ENCODE results near the gene THSD4. TPM values are rescaled to one million over a fixed set of nuclear protein-coding genes. Genes with fewer than 3 reads are reported as not detected.

Gene THSD4
- total RNA-seq, 2 experiments from 2014 or later = not detected

DNA sequence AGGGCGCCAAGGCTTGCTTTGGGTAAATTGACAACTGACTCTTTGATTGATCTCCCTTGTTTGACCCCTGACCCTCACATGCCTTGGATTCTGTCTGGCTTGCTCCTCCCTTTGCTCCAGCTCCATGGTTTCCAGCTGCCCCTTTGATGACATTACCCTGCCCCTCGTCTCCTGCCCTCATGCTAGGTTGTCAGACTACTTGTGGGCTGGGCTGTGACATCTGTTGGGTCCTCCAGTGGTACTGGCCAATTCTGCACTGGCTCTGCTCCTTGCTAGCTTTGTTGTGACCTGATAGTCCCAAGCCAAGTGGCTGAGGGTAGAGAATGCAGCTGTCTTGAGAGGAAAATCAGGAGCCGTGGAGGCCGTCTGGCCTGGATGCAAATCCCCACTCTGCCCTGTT, 6.2 kb downstream of the THSD4 start:
- Histone ChIP-seq H3K79me2 (ENCODE audit: insufficient read depth, low read depth, low read length) (no peaks in the 10 kb centered on the region), H3K9me2 (ENCODE audit: insufficient read depth, low read length) (no peaks in the 10 kb centered on the region), H4K20me1 (ENCODE audit: insufficient read depth, low read length) (no peaks in the 10 kb centered on the region), H3K27ac (ENCODE audit: low read depth, low read length, poor library complexity, severe bottlenecking) (no peak overlapping the region), H3K9me3 (ENCODE audit: low read length) (no peaks in the 10 kb centered on the region), H3K4me3 (ENCODE audit: low read depth, low read length, poor library complexity, severe bottlenecking) (no peak overlapping the region), H3K36me3 (ENCODE audit: insufficient read depth, low read length) (no peaks in the 10 kb centered on the region), H2AFZ (ENCODE audit: low read length) (no peak overlapping the region), H3K4me1 (ENCODE audit: insufficient read depth, low read length, poor library complexity, severe bottlenecking) (no peaks in the 10 kb centered on the region), H3K4me2 (ENCODE audit: low read length) (no peak overlapping the region)
- no TSS peak for BruUV-seq (replicated peaks)
- intact Hi-C loops (cut with micrococcal nuclease; ENCODE audit: unreplicated experiment) = no loop called here
- ChIA-PET CTCF (ENCODE audit: unreplicated experiment) (no interaction called here), POLR2A (no interaction called here)
- TF ChIP-seq, protein P1, sequence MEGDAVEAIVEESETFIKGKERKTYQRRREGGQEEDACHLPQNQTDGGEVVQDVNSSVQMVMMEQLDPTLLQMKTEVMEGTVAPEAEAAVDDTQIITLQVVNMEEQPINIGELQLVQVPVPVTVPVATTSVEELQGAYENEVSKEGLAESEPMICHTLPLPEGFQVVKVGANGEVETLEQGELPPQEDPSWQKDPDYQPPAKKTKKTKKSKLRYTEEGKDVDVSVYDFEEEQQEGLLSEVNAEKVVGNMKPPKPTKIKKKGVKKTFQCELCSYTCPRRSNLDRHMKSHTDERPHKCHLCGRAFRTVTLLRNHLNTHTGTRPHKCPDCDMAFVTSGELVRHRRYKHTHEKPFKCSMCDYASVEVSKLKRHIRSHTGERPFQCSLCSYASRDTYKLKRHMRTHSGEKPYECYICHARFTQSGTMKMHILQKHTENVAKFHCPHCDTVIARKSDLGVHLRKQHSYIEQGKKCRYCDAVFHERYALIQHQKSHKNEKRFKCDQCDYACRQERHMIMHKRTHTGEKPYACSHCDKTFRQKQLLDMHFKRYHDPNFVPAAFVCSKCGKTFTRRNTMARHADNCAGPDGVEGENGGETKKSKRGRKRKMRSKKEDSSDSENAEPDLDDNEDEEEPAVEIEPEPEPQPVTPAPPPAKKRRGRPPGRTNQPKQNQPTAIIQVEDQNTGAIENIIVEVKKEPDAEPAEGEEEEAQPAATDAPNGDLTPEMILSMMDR (conservative IDR thresholded peaks at IDR 0.05; ENCODE audit: low read length) = no peak
- TF ChIP-seq EZH2phosphoT487 (IDR thresholded peaks at IDR 0.05; ENCODE audit: borderline replicate concordance, low read depth, low read length) = no peak
- no peak for DNase-seq (ENCODE audit: low spot score)

DNA sequence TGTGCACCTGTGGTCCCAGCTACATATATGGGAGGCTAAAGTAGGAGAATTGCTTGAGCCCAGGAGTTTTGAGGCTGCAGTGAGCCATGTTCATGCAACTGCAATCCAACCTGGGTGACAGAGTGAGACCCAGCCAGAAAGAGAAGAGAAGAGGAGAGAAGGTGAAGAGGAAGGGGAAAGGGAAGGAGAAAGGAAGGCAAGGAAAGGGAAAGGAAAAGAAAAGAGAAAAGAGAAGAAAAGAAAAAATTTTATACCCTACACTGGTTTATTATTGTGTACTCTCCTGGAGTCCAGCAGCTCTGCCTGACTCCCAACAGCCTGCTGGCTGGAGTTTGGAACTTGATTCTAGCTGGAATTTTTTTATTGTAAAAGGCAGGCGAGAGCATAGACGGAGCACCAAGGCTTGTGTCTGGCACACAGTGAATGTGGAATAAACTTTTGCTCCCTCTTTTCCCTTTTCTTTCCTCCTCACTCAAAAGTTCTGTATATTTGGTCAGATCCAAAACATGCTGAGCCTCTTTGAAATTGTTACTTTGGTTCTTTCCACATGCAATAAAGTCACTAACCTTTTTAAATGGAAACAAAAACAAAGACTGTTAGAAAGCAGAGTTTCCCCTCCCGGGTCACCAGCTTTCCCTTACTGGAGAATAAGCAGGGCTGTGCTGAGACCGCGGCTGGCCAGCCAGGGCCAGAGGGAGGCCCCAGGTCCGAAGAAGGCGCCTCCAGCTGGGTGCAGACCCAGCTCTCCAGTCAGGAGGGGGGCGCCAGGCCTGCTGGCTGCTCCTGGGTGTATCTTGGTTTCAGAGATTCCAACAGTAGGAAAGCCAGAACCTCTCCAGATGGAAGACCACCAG, 9.9 kb downstream of the THSD4 start:
- Histone ChIP-seq H4K20me1 (ENCODE audit: insufficient read depth, low read length) (no peaks in the 10 kb centered on the region), H3K4me2 (ENCODE audit: low read length) (no peak overlapping the region), H3K9me3 (ENCODE audit: low read length) (no peaks in the 10 kb centered on the region), H3K27ac (ENCODE audit: low read depth, low read length, poor library complexity, severe bottlenecking) (no peak overlapping the region), H3K4me3 (ENCODE audit: low read depth, low read length, poor library complexity, severe bottlenecking) (no peak overlapping the region), H3K36me3 (ENCODE audit: insufficient read depth, low read length) (no peaks in the 10 kb centered on the region), H3K79me2 (ENCODE audit: insufficient read depth, low read depth, low read length) (no peaks in the 10 kb centered on the region), H3K4me1 (ENCODE audit: insufficient read depth, low read length, poor library complexity, severe bottlenecking) (no peaks in the 10 kb centered on the region), H2AFZ (ENCODE audit: low read length) (no peak overlapping the region), H3K9me2 (ENCODE audit: insufficient read depth, low read length) (no peaks in the 10 kb centered on the region)
- ChIA-PET CTCF (ENCODE audit: unreplicated experiment) (no interaction called here), POLR2A (no interaction called here)
- intact Hi-C loops (cut with micrococcal nuclease; ENCODE audit: unreplicated experiment) = no loop called here
- no TSS peak for BruUV-seq (replicated peaks)
- no peak for DNase-seq (ENCODE audit: low spot score)
- TF ChIP-seq EZH2phosphoT487 (IDR thresholded peaks at IDR 0.05; ENCODE audit: borderline replicate concordance, low read depth, low read length) = no peak
- TF ChIP-seq, protein P1 (conservative IDR thresholded peaks at IDR 0.05; ENCODE audit: low read length) = no peak

DNA sequence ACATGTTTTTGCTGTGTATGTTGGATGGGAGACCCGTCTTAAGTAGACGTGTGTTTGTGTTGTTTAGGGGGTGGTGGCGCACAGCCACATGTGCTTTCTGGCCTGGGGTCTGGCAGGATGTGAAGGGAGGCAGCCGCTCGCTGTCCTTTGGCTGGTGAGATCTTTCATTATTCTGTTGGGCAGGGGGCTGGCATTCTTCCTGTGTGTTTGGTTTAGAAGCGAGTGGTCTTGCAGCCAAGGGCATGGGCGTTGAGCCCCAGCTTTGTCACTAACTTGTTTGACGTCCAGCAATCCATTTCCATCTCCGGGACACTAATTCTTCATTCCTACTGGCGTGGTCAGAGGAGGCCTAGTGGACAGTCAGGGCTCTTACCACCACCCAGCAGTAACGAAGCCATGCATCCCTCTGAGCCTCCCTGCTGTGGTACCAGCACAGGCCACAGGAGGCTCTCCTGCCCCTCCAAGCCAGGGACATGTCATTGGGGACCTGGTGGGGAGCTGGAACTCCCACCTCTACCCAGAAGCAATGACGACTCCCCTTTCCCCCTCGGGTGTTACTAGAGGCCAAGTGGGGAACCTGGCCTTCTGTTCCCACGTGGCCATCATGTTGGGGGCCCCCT, 10.7 kb downstream of the THSD4 start:
- BruUV-seq (replicated peaks) = no TSS peak
- no peak for TF ChIP-seq EZH2phosphoT487 (IDR thresholded peaks at IDR 0.05; ENCODE audit: borderline replicate concordance, low read depth, low read length)
- TF ChIP-seq, protein P1 (conservative IDR thresholded peaks at IDR 0.05; ENCODE audit: low read length) = peak; percentile 31; the same call in 1 of the 2 replicates
- H4K20me1 ChIP-seq (ENCODE audit: insufficient read depth, low read length) = no peaks in the 10 kb centered on the region
- H3K4me2 ChIP-seq (ENCODE audit: low read length) = no peak overlapping the region
- no peaks in the 10 kb centered on the region for H3K79me2 ChIP-seq (ENCODE audit: insufficient read depth, low read depth, low read length)
- intact Hi-C loops (cut with micrococcal nuclease; ENCODE audit: unreplicated experiment) = no loop called here
- DNase-seq (ENCODE audit: low spot score) = no peak
- CTCF ChIA-PET (ENCODE audit: unreplicated experiment) = no interaction called here
- H3K4me3 ChIP-seq (ENCODE audit: low read depth, low read length, poor library complexity, severe bottlenecking) = no peak overlapping the region
- POLR2A ChIA-PET = no interaction called here
- H3K9me2 ChIP-seq (ENCODE audit: insufficient read depth, low read length) = no peaks in the 10 kb centered on the region
- no peak overlapping the region for H2AFZ ChIP-seq (ENCODE audit: low read length)
- H3K4me1 ChIP-seq (ENCODE audit: insufficient read depth, low read length, poor library complexity, severe bottlenecking) = no peaks in the 10 kb centered on the region
- no peak overlapping the region for H3K27ac ChIP-seq (ENCODE audit: low read depth, low read length, poor library complexity, severe bottlenecking)
- H3K9me3 ChIP-seq (ENCODE audit: low read length) = no peaks in the 10 kb centered on the region
- H3K36me3 ChIP-seq (ENCODE audit: insufficient read depth, low read length) = no peaks in the 10 kb centered on the region
